ENCODE results near the gene PPP1R7. TPM values are rescaled to one million over a fixed set of nuclear protein-coding genes. Genes with fewer than 3 reads are reported as not detected.

PPP1R7 gene
- total and polyA plus RNA-seq, 9 donors: 21.9 to 120 (median 46.9) TPM

- WGBS, 3 donors: 46 to 57% (median 49%) methylated on average over 1 of the region's 1 CpG
- no peaks in the 10 kb centered on the region for H3K9me3 ChIP-seq
- TF ChIP-seq CTCF (IDR thresholded peaks at IDR 0.05) (no peak), EP300 (IDR thresholded peaks at IDR 0.05) (no peak), POLR2A (IDR thresholded peaks at IDR 0.05) (no peak)
- no peak for DNase-seq
- H3K27me3 ChIP-seq: no peaks in the 10 kb centered on the region
- no peaks in the 10 kb centered on the region for H3K36me3 ChIP-seq
- H3K4me1 ChIP-seq (ENCODE audit: insufficient read depth): no peaks in the 10 kb centered on the region
- H3K27ac ChIP-seq: no peak overlapping the region
- H3K4me3 ChIP-seq: no peak overlapping the region
- intact Hi-C loops (cut with DNase I): no loop called here
These were observed 5.7 kb downstream of the PPP1R7 start for GRCh38 chr2:241155936-241156335.

- Histone ChIP-seq H3K27me3 (no peaks in the 10 kb centered on the region), H3K4me3 (no peak overlapping the region), H3K9me3 (no peaks in the 10 kb centered on the region), H3K4me1 (ENCODE audit: insufficient read depth) (peaks cover 7% of the 10 kb centered on the region), H3K36me3 (no peaks in the 10 kb centered on the region), H3K27ac (no peak overlapping the region)
- no peak for TF ChIP-seq CTCF (IDR thresholded peaks at IDR 0.05)
- no peak for TF ChIP-seq EP300 (IDR thresholded peaks at IDR 0.05)
- no peak for TF ChIP-seq POLR2A (IDR thresholded peaks at IDR 0.05)
- DNase-seq: no peak
- intact Hi-C loops (cut with DNase I): no loop called here
- WGBS, 3 donors: 53 to 72% (median 63%) methylated on average over 5 of the region's 5 CpGs
These were observed 6.7 kb downstream of the PPP1R7 start for GRCh38 chr2:241156971-241157441.

DNA sequence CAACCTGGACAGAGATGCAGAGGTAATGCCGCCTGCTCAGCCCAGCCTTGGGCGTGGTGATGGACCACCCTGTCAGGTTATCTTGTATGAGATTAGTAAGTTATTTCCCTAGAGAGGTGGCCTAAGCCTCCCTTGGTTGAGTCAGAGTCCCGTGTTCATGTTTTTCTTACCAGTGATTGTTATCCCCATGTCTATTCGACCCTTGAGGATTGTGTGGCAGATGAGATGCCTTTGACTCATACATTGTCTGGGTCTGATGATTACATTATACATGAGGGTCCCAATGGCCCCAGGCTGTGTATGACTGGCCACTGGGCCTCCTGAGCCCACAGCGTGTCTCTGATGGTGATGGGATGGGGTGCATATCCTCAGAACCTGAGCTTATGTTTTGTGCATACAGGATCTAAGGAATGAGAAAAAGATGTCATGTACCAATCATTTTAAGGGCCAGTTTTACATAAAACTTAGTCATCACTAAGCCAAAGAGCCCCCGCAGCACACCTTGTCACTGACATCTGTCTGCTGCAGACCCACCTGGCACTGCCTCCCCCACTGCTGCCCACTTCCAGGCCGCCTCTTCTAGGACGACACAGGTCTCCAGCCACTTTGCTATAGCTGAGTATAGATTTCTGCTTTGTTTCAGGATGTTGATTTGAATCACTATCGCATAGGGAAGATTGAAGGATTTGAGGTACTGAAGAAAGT lies 7.7 kb downstream of the PPP1R7 start:
- DNase-seq: no peak
- Histone ChIP-seq H3K9me3 (no peaks in the 10 kb centered on the region), H3K27me3 (no peaks in the 10 kb centered on the region), H3K36me3 (no peaks in the 10 kb centered on the region), H3K27ac (no peak overlapping the region), H3K4me3 (no peak overlapping the region), H3K4me1 (ENCODE audit: insufficient read depth) (peaks cover 10% of the 10 kb centered on the region)
- TF ChIP-seq EP300 (IDR thresholded peaks at IDR 0.05) (no peak), CTCF (IDR thresholded peaks at IDR 0.05) (no peak), POLR2A (IDR thresholded peaks at IDR 0.05) (no peak)
- intact Hi-C loops (cut with DNase I): no loop called here
- 92 to 94% (median 93%) methylated on average over 9 of the region's 9 CpGs for WGBS, 3 donors

DNA sequence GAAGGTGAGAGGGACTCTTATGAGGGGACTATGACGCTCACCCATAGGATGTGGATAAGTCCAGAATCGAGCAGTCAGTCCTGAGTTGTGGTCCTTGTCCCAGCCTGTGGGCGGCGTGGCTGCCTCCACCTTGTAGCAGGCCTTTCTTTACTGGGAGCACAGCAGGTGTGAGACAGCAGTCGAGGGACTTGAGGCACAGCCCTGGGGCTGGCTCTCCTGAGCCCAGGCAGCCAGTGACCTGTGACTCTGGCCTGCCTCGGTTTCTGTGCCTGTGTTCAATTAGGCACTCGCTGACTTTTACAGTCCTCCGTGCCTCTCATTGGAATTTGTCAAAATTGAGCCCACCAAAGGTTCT lies 8.3 kb downstream of the PPP1R7 start:
- Histone ChIP-seq H3K27ac (no peak overlapping the region), H3K36me3 (no peaks in the 10 kb centered on the region), H3K4me1 (ENCODE audit: insufficient read depth) (peaks cover 10% of the 10 kb centered on the region), H3K27me3 (no peaks in the 10 kb centered on the region), H3K4me3 (no peak overlapping the region), H3K9me3 (no peaks in the 10 kb centered on the region)
- no peak for DNase-seq
- WGBS, 3 donors: 86 to 96% (median 87%) methylated on average over 8 of the region's 8 CpGs
- intact Hi-C loops (cut with DNase I): no loop called here
- TF ChIP-seq POLR2A (IDR thresholded peaks at IDR 0.05) (no peak), EP300 (IDR thresholded peaks at IDR 0.05) (no peak), CTCF (IDR thresholded peaks at IDR 0.05) (no peak)
